ENCODE measurements around the gene TARS2. TPM values are rescaled to one million over a fixed set of nuclear protein-coding genes. Genes with fewer than 3 reads are reported as not detected.

TARS2 gene
- total and polyA plus RNA-seq, 2 of the 13 experiments (the other 11 are each of a cell fraction or from before 2014, with no cell fraction given), result 21.3 to 22.8 TPM

- TF ChIP-seq ZFP91 (CRISPR knock-in tag; IDR thresholded peaks at IDR 0.05; ENCODE audit: borderline replicate concordance) (peak; percentile 13; the same call in 1 of the 2 replicates), MYPOP (CRISPR knock-in tag; IDR thresholded peaks at IDR 0.05) (peak; percentile 65; the same call in 1 of the 2 replicates), ZNF790 (CRISPR knock-in tag; IDR thresholded peaks at IDR 0.05; ENCODE audit: borderline replicate concordance) (no peak), HES4 (CRISPR knock-in tag; IDR thresholded peaks at IDR 0.05; ENCODE audit: borderline replicate concordance) (peak; percentile 45; the same call in 1 of the 2 replicates), TCF12 (IDR thresholded peaks at IDR 0.05) (no peak), TCF12 (CRISPR knock-in tag; IDR thresholded peaks at IDR 0.05) (no peak), MYNN (CRISPR knock-in tag; IDR thresholded peaks at IDR 0.05; ENCODE audit: low read depth) (no peak), CC2D1A (CRISPR knock-in tag; IDR thresholded peaks at IDR 0.05) (no peak), CEBPB (IDR thresholded peaks at IDR 0.05; ENCODE audit: borderline replicate concordance, low read depth, low read length) (peak; percentile 47; the same call in 1 of the 2 replicates), RAD21 (CRISPR knock-in tag; IDR thresholded peaks at IDR 0.05) (0 out of 2 replicates have a peak, but pooled peaks have one; percentile 37), TEAD3 (CRISPR knock-in tag; optimal IDR thresholded peaks at IDR 0.05; ENCODE audit: borderline replicate concordance) (peak; percentile 11), HOXA3 (CRISPR knock-in tag; IDR thresholded peaks at IDR 0.05) (peak; percentile 69), ZNF331 (CRISPR knock-in tag; IDR thresholded peaks at IDR 0.05) (peak; percentile 15; the same call in 1 of the 2 replicates), ZKSCAN8 (CRISPR knock-in tag; IDR thresholded peaks at IDR 0.05; ENCODE audit: borderline replicate concordance) (0 out of 2 replicates have a peak, but pooled peaks have one; percentile 35), FOXK2 (IDR thresholded peaks at IDR 0.05) (no peak), GPN1 (CRISPR knock-in tag; IDR thresholded peaks at IDR 0.05; ENCODE audit: borderline replicate concordance) (no peak), HMG20A (CRISPR knock-in tag; IDR thresholded peaks at IDR 0.05; ENCODE audit: borderline replicate concordance) (no peak), ZNF318 (CRISPR knock-in tag; IDR thresholded peaks at IDR 0.05) (no peak), ZSCAN25 (CRISPR knock-in tag; IDR thresholded peaks at IDR 0.05) (0 out of 2 replicates have a peak, but pooled peaks have one; percentile 62)
Observed at GRCh38 chr1:150548632-150549495, 61.6 kb downstream of the TARS2 start, which contains the start of gene ADAMTSL4 (continued).
